HCT116 (cell line): ENCODE results near the gene KCNK3. TPM values are rescaled to one million over a fixed set of nuclear protein-coding genes. Genes with fewer than 3 reads are reported as not detected.

ENCODE experiments used
- ATAC-seq: fragments of 200-7000 bp; cut with Tn5 transposase; 2 replicates; pipeline ENCODE4 v1.9.1; 2020; ENCODE audit warnings: mild to moderate bottlenecking, moderate library complexity
- BruUV-seq: library from RNA; stranded (reverse); fragments of 400-500 nt; replicated peaks from 2 replicates; lab custom pipeline; 2021; lab: Mats Ljungman, UMichigan
- CTCF ChIA-PET: fragments of 300-600 bp; sonication (Branson Sonifier 250); formaldehyde crosslinking; loops from one replicate; lab custom pipeline; 2021; ENCODE audit warnings: antibody characterized with exemption; lab: Charles Lee
- POLR2A ChIA-PET: fragments of 300-600, 350-600 bp; sonication (Branson Sonifier 250); formaldehyde crosslinking; loops from one replicate; lab custom pipeline; 2021; ENCODE audit warnings: antibody characterized with exemption; lab: Charles Lee
- RAD21 ChIA-PET, 2 experiments: fragments of 300-600 bp; sonication (Branson Sonifier 250); formaldehyde crosslinking; loops; one replicate each; lab custom pipeline; 2023; ENCODE audit warnings: low total read pairs in 2 of 2; ENCODE audit not compliant: uncharacterized antibody in 2 of 2, unreplicated experiment in 2 of 2, low non-redundant PET in 1 of 2; lab: Charles Lee
- DNase-seq: peaks from one replicate; pipeline ENCODE4 v3.0.0-alpha.2; 2010; ENCODE audit warnings: low read depth, low spot score
- H2AFZ ChIP-seq: fragments of 200-600 bp; shearing (Covaris generic), sonication (generic); 2 replicates; pipeline ENCODE4 v1.6.1; 2017; ENCODE audit warnings: low read depth, mixed run types, mixed read lengths, antibody characterized with exemption, low read length; ENCODE audit not compliant: poor library complexity, severe bottlenecking
- H3K27ac ChIP-seq: 2 replicates; pipeline ENCODE4 v1.5.1; 2012; ENCODE audit warnings: low read depth, low read length
- H3K27me3 ChIP-seq: fragments of 200-600 bp; sonication (generic); 2 replicates; pipeline ENCODE4 v1.6.1; 2016; ENCODE audit warnings: mixed run types, low read length, mixed read lengths; ENCODE audit not compliant: insufficient read depth
- H3K36me3 ChIP-seq, 2 experiments: fragments of 200-500 bp in 1 of 2; fragments of 200-600 bp in 1 of 2; sonication (Bioruptor generic) in 1 of 2; sonication (generic) in 1 of 2; 2 replicates each; pipeline versions ENCODE4 v1.5.1 to v1.6.1; 2014 to 2016; ENCODE audit warnings: low read length in 2 of 2, inconsistent platforms in 1 of 2, mixed read lengths in 1 of 2, mixed run types in 1 of 2; ENCODE audit not compliant: insufficient read depth in 2 of 2, control insufficient read depth in 1 of 2
- H3K4me1 ChIP-seq, 2 experiments: fragments of 200-600 bp in 1 of 2; sonication (generic) in 1 of 2; 2 replicates each; pipeline versions ENCODE4 v1.5.1 to v1.6.1; 2012 to 2017; ENCODE audit warnings: low read length in 2 of 2, inconsistent platforms in 1 of 2, mild to moderate bottlenecking in 1 of 2, mixed read lengths in 1 of 2, mixed run types in 1 of 2, moderate library complexity in 1 of 2; ENCODE audit not compliant: insufficient read depth in 2 of 2, control insufficient read depth in 1 of 2
- H3K4me2 ChIP-seq: fragments of 200-600 bp; sonication (generic); 2 replicates; pipeline ENCODE4 v1.6.1; 2017; ENCODE audit warnings: mixed run types, low read length, mixed read lengths
- H3K4me3 ChIP-seq, 2 experiments: fragments of 200-600 bp in 1 of 2; sonication (generic) in 1 of 2; replicated peaks in 1 of 2; 2 replicates each; pipeline ENCODE4 v1.5.1; 2011 to 2016; ENCODE audit warnings: low read length in 2 of 2, control low read depth in 1 of 2, low read depth in 1 of 2, mild to moderate bottlenecking in 1 of 2, mixed read lengths in 1 of 2, mixed run types in 1 of 2
- H3K79me2 ChIP-seq: fragments of 200-600 bp; sonication (generic); 2 replicates; pipeline ENCODE4 v1.6.1; 2017; ENCODE audit warnings: mild to moderate bottlenecking, mixed run types, low read length, moderate library complexity, mixed read lengths; ENCODE audit not compliant: insufficient read depth
- H3K9ac ChIP-seq: fragments of 200-600 bp; sonication (generic); 2 replicates; pipeline ENCODE4 v1.6.1; 2016; ENCODE audit warnings: low read length, mixed read lengths
- H3K9me2 ChIP-seq: fragments of 200-600 bp; sonication (generic), shearing (Covaris generic); 2 replicates; pipeline ENCODE4 v1.6.1; 2017; ENCODE audit warnings: mixed run types, mild to moderate bottlenecking, moderate library complexity; ENCODE audit not compliant: insufficient read depth
- H3K9me3 ChIP-seq, 2 experiments: fragments of 200-500 bp in 1 of 2; fragments of 200-600 bp in 1 of 2; sonication (Bioruptor generic) in 1 of 2; sonication (generic) in 1 of 2; 2 replicates each; pipeline ENCODE4 v1.6.1; 2014 to 2017; ENCODE audit warnings: low read length in 2 of 2, mixed read lengths in 2 of 2, inconsistent platforms in 1 of 2, low read depth in 1 of 2, mild to moderate bottlenecking in 1 of 2, mixed run types in 1 of 2, moderate library complexity in 1 of 2; ENCODE audit not compliant: control insufficient read depth in 1 of 2, insufficient read depth in 1 of 2
- H4K20me1 ChIP-seq: fragments of 200-600 bp; sonication (generic), shearing (Covaris generic); 2 replicates; pipeline ENCODE4 v1.6.1; 2017; ENCODE audit warnings: mixed run types, mild to moderate bottlenecking, moderate library complexity; ENCODE audit not compliant: insufficient read depth
- CBX3 ChIP-seq: IDR thresholded peaks from 2 replicates; pipeline ENCODE4 v1.6.1; 2012; ENCODE audit warnings: low read depth
- EZH2phosphoT487 ChIP-seq: fragments of 200-600 bp; IDR thresholded peaks from 2 replicates; pipeline ENCODE4 v1.6.1; 2018; ENCODE audit warnings: antibody characterized with exemption, borderline replicate concordance
- RAD21 ChIP-seq: IDR thresholded peaks from 2 replicates; pipeline ENCODE4 v1.6.1; 2012; ENCODE audit warnings: low read depth, mild to moderate bottlenecking
- SIN3A ChIP-seq: IDR thresholded peaks from 2 replicates; pipeline ENCODE4 v1.6.1; 2012; ENCODE audit warnings: low read depth
- SP1 ChIP-seq: IDR thresholded peaks from 2 replicates; pipeline ENCODE4 v1.6.1; 2012; ENCODE audit warnings: low read depth
- TCF7L2 ChIP-seq: IDR thresholded peaks from 2 replicates; pipeline ENCODE4 v1.7.0; 2011; ENCODE audit warnings: borderline replicate concordance, inconsistent platforms; ENCODE audit not compliant: insufficient read depth, insufficient read length; ENCODE audit errors: extremely low read depth
- YY1 ChIP-seq: IDR thresholded peaks from 2 replicates; pipeline ENCODE4 v1.6.1; 2011; ENCODE audit warnings: low read length, low read depth, moderate library complexity, mild to moderate bottlenecking; ENCODE audit not compliant: insufficient replicate concordance; ENCODE audit errors: extremely low read depth
- ZNF274 ChIP-seq: fragments of 200-500 bp; sonication (Bioruptor generic); IDR thresholded peaks from 2 replicates; pipeline ENCODE4 v1.6.1; 2014; ENCODE audit warnings: mild to moderate bottlenecking, low read depth, low read length, inconsistent platforms
- intact Hi-C: fragments of 100-400 bp; cut with micrococcal nuclease; formaldehyde crosslinking; loops from 2 replicates; pipeline ENCODE4 v1.10.0; 2022
- total RNA-seq: library from RNA; stranded (reverse); gene quantifications from one replicate; pipeline ENCODE4 v1.2.1, GENCODE V29; 2021; ENCODE audit not compliant: unreplicated experiment
- TF ChIP-seq, protein P1 (sequence below): IDR thresholded peaks from 2 replicates; pipeline ENCODE4 v1.6.1; 2012
- TF ChIP-seq, protein P2 (sequence below): IDR thresholded peaks from 2 replicates; pipeline ENCODE4 v1.6.1; 2012; ENCODE audit warnings: low read depth
- TF ChIP-seq, protein P3 (sequence below): IDR thresholded peaks from 2 replicates; pipeline ENCODE4 v1.6.1; 2011; ENCODE audit warnings: mild to moderate bottlenecking, low read length, moderate library complexity; ENCODE audit not compliant: insufficient replicate concordance; ENCODE audit errors: extremely low read depth
- TF ChIP-seq, protein P4 (sequence below): IDR thresholded peaks from 2 replicates; pipeline ENCODE4 v1.6.1; 2012
- TF ChIP-seq, protein P5 (sequence below), 3 experiments: fragments of 200-600 bp in 1 of 3; sonication (generic) in 1 of 3; IDR thresholded peaks in 2 of 3; conservative IDR thresholded peaks in 1 of 3; 2 replicates each; pipeline ENCODE4 v1.5.1; 2012 to 2017; ENCODE audit warnings: low read depth in 2 of 3, low read length in 2 of 3, antibody characterized with exemption in 1 of 3, borderline replicate concordance in 1 of 3, control low read depth in 1 of 3, mild to moderate bottlenecking in 1 of 3, mixed read lengths in 1 of 3, mixed run types in 1 of 3, moderate library complexity in 1 of 3; ENCODE audit not compliant: insufficient read depth in 1 of 3

The KCNK3 gene
- total RNA-seq, 1 experiment from 2014 or later: 0.71 TPM

DNA sequence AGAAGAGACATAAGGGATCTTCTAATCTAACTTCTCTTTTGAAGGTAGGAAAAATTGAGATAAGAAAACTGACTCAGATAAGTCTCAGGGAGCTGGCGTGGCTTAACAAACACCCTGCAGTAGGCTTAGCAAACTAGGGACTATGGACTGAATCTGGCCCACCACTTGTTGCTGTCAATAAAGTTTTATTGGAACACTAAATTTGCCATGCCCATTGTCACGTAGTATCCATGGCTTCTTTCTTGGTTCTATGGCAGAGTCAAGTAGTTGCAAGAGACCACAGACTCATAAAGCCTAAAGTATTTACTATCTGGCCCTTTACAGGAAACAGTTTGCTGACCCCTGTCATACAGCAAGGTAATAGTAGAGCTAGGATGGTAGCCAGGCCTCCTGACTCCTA is 24.2 kb downstream of the KCNK3 start:
- intact Hi-C loops: no loop called here
- BruUV-seq: no TSS peak
- peaks cover 26 to 27% of the 10 kb centered on the region in 2 experiments for H3K4me1 ChIP-seq

More for the DNA sequence above, 24.2 kb downstream of the KCNK3 start:
- Histone ChIP-seq H3K9ac (no peak overlapping the region), H3K9me3 (no peaks in the 10 kb centered on the region)
- TF ChIP-seq, protein P1, sequence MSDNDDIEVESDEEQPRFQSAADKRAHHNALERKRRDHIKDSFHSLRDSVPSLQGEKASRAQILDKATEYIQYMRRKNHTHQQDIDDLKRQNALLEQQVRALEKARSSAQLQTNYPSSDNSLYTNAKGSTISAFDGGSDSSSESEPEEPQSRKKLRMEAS: no peak
- TF ChIP-seq ZNF274 (no peak), SP1 (no peak), EZH2phosphoT487 (no peak), CBX3 (no peak), RAD21 (no peak), YY1 (no peak), SIN3A (no peak), TCF7L2 (no peak)
- TF ChIP-seq, protein P2, sequence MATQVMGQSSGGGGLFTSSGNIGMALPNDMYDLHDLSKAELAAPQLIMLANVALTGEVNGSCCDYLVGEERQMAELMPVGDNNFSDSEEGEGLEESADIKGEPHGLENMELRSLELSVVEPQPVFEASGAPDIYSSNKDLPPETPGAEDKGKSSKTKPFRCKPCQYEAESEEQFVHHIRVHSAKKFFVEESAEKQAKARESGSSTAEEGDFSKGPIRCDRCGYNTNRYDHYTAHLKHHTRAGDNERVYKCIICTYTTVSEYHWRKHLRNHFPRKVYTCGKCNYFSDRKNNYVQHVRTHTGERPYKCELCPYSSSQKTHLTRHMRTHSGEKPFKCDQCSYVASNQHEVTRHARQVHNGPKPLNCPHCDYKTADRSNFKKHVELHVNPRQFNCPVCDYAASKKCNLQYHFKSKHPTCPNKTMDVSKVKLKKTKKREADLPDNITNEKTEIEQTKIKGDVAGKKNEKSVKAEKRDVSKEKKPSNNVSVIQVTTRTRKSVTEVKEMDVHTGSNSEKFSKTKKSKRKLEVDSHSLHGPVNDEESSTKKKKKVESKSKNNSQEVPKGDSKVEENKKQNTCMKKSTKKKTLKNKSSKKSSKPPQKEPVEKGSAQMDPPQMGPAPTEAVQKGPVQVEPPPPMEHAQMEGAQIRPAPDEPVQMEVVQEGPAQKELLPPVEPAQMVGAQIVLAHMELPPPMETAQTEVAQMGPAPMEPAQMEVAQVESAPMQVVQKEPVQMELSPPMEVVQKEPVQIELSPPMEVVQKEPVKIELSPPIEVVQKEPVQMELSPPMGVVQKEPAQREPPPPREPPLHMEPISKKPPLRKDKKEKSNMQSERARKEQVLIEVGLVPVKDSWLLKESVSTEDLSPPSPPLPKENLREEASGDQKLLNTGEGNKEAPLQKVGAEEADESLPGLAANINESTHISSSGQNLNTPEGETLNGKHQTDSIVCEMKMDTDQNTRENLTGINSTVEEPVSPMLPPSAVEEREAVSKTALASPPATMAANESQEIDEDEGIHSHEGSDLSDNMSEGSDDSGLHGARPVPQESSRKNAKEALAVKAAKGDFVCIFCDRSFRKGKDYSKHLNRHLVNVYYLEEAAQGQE: no peak
- TF ChIP-seq, protein P3, sequence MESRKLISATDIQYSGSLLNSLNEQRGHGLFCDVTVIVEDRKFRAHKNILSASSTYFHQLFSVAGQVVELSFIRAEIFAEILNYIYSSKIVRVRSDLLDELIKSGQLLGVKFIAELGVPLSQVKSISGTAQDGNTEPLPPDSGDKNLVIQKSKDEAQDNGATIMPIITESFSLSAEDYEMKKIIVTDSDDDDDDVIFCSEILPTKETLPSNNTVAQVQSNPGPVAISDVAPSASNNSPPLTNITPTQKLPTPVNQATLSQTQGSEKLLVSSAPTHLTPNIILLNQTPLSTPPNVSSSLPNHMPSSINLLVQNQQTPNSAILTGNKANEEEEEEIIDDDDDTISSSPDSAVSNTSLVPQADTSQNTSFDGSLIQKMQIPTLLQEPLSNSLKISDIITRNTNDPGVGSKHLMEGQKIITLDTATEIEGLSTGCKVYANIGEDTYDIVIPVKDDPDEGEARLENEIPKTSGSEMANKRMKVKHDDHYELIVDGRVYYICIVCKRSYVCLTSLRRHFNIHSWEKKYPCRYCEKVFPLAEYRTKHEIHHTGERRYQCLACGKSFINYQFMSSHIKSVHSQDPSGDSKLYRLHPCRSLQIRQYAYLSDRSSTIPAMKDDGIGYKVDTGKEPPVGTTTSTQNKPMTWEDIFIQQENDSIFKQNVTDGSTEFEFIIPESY: no peak
- TF ChIP-seq, protein P4, sequence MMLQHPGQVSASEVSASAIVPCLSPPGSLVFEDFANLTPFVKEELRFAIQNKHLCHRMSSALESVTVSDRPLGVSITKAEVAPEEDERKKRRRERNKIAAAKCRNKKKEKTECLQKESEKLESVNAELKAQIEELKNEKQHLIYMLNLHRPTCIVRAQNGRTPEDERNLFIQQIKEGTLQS: no peak
- TF ChIP-seq, protein P5, sequence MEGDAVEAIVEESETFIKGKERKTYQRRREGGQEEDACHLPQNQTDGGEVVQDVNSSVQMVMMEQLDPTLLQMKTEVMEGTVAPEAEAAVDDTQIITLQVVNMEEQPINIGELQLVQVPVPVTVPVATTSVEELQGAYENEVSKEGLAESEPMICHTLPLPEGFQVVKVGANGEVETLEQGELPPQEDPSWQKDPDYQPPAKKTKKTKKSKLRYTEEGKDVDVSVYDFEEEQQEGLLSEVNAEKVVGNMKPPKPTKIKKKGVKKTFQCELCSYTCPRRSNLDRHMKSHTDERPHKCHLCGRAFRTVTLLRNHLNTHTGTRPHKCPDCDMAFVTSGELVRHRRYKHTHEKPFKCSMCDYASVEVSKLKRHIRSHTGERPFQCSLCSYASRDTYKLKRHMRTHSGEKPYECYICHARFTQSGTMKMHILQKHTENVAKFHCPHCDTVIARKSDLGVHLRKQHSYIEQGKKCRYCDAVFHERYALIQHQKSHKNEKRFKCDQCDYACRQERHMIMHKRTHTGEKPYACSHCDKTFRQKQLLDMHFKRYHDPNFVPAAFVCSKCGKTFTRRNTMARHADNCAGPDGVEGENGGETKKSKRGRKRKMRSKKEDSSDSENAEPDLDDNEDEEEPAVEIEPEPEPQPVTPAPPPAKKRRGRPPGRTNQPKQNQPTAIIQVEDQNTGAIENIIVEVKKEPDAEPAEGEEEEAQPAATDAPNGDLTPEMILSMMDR (IDR thresholded peaks at IDR 0.05 in 2 of 3, conservative IDR thresholded peaks at IDR 0.05 in 1 of 3; ENCODE audit: borderline replicate concordance in 1 of 3, insufficient read depth in 1 of 3, low read depth in 2 of 3, low read length in 2 of 3): no peak
- TF ChIP-seq, all 23 proteins: peak for 0
- no peak for ATAC-seq
- CTCF ChIA-PET: no interaction called here
- Histone ChIP-seq H3K79me2 (no peaks in the 10 kb centered on the region), H3K4me2 (no peak overlapping the region), H3K27me3 (no peaks in the 10 kb centered on the region), H4K20me1 (no peaks in the 10 kb centered on the region), H3K36me3 (no peaks in the 10 kb centered on the region), H2AFZ (no peak overlapping the region), H3K9me2 (no peaks in the 10 kb centered on the region), H3K4me3 (no peak overlapping the region), H3K27ac (no peak overlapping the region)
- POLR2A ChIA-PET: no interaction called here
- no peak for DNase-seq
- RAD21 ChIA-PET: no interaction called here
